Cardiac fibroblast (primary cell): Measurements from ENCODE around the gene ATP5MC2.

Experiments
- DNase-seq, 2 donors: peaks; one replicate each; pipeline versions ENCODE4 v3.0.0 to v3.0.0-alpha.2; 2010; ENCODE audit warnings: low read depth in 2 of 2
- H3K4me3 ChIP-seq, 2 donors: replicated peaks in 1 of 2; 1 replicate in 1 of 2; 2 replicates in 1 of 2; pipeline ENCODE4 v1.5.1; 2011; ENCODE audit warnings: low read depth in 2 of 2, low read length in 2 of 2, mild to moderate bottlenecking in 2 of 2, moderate library complexity in 1 of 2
- CTCF ChIP-seq: IDR thresholded peaks from one replicate; pipeline ENCODE4 v1.5.1; 2011; ENCODE audit warnings: low read depth, mild to moderate bottlenecking, low read length, inconsistent platforms

The ATP5MC2 gene

GRCh38 chr12:53625946-53626701 is 49.8 kb downstream of the ATP5MC2 start, which contains the start of gene ATF7:
Gene ATF7, minus strand, starts transcription at chr12:53626382. Its CDS starts 25,382 bp downstream, at chr12:53601000.
- no peak for TF ChIP-seq CTCF
- H3K4me3 ChIP-seq = peak within 1 kb of the TSS; percentile 60 to 91
- peak; percentile 99 for DNase-seq

- no peak for DNase-seq
- H3K4me3 ChIP-seq = peak overlapping the region; percentile 60 to 91
- no peak for TF ChIP-seq CTCF
These were observed 50.4 kb downstream of the ATP5MC2 start for GRCh38 chr12:53625373-53625945.

DNA sequence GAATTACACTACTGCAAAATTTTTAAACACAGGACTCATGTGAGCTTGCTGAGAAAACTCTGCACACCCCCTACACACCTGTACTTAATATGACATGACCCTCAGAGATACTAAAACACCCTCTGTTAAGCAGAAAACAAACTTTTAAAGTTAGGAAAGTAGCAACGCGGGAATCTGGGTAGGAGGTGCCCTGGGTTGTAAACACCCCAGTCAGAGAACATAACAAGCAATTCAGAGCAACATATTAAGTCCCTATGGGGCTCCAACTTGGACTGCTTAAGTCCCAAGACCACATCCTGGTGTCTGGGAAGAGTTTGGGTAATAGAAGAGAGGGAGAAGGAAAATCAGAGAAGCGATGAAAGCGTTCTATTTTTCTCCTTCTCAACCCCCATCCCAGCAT is 50.9 kb downstream of the ATP5MC2 start:
- H3K4me3 ChIP-seq = peak overlapping the region; percentile 60 to 91
- no peak for TF ChIP-seq CTCF
- DNase-seq = peak; percentile 14 to 34

DNA sequence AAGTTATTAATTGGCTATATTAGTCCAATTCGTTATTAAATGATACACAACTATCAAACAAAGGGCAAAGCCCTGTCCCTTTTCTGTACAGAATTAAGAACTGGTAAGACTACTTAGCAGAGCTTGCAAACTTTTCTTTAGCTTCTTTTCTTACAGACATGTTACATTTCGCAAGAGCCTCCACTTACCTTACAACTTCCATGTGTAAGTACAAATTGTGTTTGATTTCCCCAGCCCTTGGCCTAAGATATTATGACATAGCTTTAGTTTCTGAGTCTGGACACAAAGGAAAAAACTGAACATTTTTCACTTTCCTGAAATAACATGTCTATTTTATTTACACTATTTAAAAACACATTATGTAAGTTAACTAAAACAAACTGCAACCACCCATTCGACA is 51.4 kb downstream of the ATP5MC2 start:
- TF ChIP-seq CTCF = no peak
- H3K4me3 ChIP-seq = peak overlapping the region; percentile 60 to 91
- DNase-seq = peak; percentile 42 to 54

DNA sequence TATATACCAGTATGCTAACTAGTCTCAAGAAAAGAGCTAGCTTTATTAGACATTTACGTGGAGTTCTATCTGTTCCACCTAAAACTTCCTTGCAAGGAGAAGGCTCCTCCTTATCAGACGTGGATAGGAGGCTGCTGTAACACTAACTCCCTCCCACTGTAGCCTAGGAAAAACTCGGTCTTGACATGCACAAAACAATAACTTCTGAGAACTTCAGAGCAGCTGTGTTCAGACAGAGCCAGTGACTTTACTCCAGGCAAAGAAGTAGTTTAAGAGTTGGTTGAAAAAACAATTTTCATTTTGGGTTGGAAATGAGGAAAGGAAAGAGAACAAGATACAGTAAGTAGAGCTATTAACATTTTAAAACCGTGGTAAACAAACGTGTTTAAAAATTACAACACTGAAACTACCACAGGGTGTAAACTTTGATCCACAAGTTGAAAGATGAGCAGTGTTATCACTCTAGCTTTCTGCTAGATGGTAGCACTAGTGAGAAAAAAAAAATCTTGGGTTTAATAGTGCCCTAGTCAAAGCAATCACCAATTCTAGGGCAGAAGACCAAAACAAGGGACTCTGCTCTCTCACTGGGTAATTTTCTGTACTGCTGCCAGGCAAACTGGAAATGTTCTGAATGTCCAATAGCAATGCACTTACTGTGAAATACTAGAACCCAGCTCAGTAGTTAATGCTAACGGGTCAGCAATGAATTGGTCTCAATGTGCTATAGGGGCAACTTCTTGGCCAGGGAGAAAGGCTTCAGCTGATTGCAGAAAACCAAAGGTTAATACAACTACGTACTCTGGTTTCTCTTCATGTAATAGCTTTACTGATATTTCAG is 52.1 kb downstream of the ATP5MC2 start:
- peak overlapping the region; percentile 6 to 91 for H3K4me3 ChIP-seq
- no peak for TF ChIP-seq CTCF
- peak; percentile 66 to 82 for DNase-seq

DNA sequence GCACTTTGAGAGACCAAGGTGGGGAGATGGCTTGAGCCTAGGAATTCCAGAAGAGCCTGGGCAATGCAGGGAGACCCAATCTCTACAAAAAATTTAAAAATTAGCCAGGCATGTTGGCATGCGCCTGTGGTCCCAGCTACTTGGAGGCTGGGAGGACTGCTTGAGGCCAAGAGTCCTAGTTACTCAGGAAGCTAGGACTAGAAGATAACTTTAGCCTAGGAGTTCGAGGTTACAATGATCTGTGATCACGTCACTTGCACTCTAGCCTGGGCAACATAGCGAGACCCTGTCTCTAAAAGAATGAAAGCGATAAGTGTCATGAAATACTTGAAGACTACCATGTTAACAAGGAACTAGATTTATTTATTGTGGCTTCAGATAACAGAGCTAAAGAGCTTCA is 53.2 kb downstream of the ATP5MC2 start:
- no peak for DNase-seq
- no peak for TF ChIP-seq CTCF
- no peak overlapping the region for H3K4me3 ChIP-seq
